ENCODE results near the gene ARHGAP15. TPM values are rescaled to one million over a fixed set of nuclear protein-coding genes. Genes with fewer than 3 reads are reported as not detected.

ARHGAP15 gene
- total RNA-seq, 1 experiment from 2014 or later, result 0.41 TPM

DNA sequence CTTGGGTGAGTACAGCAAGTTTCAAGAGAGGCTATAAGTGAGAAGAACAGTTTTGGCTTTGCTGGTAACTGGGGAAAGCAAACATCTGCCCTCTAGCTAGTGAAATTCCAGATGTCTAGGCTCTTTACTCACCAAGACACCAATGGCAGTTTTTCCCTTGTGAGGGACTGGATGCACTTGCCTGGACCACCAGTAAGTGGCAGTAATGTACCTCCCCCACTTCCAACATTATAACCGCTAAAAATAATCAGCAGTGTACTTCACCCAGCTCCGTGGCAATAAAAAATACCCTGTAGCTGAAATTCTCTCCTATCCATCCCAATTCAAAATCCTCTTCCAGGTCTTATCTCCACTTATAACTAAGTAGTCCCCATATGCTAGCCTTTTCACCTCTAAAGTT, 383.9 kb downstream of the ARHGAP15 start:
- POLR2A ChIA-PET, result no interaction called here
- ATAC-seq, result no peak
- peak; percentile 24 for DNase-seq (ENCODE audit: low read depth, low spot score)

DNA sequence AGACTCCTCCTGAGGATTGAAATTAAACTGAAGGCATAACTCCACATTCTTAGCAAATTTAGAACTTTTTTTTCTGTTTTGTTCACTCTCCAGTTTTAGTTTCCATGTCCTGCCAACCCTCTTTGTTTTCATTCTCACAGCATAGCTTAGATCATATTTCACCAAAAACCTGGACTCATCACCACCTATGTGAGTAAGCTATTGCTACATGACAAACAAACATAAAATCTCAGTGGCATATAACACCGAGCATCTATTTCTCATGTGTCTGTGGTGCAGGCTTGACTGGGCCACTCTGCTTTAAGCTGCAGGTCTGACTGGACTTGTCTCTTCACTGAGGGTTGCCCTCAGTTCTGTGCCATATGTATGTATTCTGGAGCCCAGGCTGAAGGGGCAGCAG, 385.2 kb downstream of the ARHGAP15 start:
- ATAC-seq (no peak), DNase-seq (ENCODE audit: low read depth, low spot score) (no peak)
- H3K4me3 ChIP-seq (ENCODE audit: low read depth in 2 of 2, low read length in 2 of 2), result no peak overlapping the region
- no peaks in the 10 kb centered on the region for H3K36me3 ChIP-seq (ENCODE audit: control insufficient read depth, insufficient read depth, low read length)
- H3K27me3 ChIP-seq (ENCODE audit: control insufficient read depth, insufficient read depth, low read length), result no peaks in the 10 kb centered on the region
- TF ChIP-seq, protein P1, sequence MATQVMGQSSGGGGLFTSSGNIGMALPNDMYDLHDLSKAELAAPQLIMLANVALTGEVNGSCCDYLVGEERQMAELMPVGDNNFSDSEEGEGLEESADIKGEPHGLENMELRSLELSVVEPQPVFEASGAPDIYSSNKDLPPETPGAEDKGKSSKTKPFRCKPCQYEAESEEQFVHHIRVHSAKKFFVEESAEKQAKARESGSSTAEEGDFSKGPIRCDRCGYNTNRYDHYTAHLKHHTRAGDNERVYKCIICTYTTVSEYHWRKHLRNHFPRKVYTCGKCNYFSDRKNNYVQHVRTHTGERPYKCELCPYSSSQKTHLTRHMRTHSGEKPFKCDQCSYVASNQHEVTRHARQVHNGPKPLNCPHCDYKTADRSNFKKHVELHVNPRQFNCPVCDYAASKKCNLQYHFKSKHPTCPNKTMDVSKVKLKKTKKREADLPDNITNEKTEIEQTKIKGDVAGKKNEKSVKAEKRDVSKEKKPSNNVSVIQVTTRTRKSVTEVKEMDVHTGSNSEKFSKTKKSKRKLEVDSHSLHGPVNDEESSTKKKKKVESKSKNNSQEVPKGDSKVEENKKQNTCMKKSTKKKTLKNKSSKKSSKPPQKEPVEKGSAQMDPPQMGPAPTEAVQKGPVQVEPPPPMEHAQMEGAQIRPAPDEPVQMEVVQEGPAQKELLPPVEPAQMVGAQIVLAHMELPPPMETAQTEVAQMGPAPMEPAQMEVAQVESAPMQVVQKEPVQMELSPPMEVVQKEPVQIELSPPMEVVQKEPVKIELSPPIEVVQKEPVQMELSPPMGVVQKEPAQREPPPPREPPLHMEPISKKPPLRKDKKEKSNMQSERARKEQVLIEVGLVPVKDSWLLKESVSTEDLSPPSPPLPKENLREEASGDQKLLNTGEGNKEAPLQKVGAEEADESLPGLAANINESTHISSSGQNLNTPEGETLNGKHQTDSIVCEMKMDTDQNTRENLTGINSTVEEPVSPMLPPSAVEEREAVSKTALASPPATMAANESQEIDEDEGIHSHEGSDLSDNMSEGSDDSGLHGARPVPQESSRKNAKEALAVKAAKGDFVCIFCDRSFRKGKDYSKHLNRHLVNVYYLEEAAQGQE (IDR thresholded peaks at IDR 0.05; ENCODE audit: insufficient read depth in 1 of 2, low read depth in 2 of 2, low read length in 1 of 2), result no peak
- TF ChIP-seq, protein P2, sequence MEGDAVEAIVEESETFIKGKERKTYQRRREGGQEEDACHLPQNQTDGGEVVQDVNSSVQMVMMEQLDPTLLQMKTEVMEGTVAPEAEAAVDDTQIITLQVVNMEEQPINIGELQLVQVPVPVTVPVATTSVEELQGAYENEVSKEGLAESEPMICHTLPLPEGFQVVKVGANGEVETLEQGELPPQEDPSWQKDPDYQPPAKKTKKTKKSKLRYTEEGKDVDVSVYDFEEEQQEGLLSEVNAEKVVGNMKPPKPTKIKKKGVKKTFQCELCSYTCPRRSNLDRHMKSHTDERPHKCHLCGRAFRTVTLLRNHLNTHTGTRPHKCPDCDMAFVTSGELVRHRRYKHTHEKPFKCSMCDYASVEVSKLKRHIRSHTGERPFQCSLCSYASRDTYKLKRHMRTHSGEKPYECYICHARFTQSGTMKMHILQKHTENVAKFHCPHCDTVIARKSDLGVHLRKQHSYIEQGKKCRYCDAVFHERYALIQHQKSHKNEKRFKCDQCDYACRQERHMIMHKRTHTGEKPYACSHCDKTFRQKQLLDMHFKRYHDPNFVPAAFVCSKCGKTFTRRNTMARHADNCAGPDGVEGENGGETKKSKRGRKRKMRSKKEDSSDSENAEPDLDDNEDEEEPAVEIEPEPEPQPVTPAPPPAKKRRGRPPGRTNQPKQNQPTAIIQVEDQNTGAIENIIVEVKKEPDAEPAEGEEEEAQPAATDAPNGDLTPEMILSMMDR (IDR thresholded peaks at IDR 0.05), result no peak
- no peak for TF ChIP-seq SIN3A (IDR thresholded peaks at IDR 0.05; ENCODE audit: borderline replicate concordance, insufficient read depth, low read depth, low read length)
- no peak for TF ChIP-seq POLR2AphosphoS5 (IDR thresholded peaks at IDR 0.05; ENCODE audit: low read depth, low read length)
- no peak for TF ChIP-seq TCF7L2 (IDR thresholded peaks at IDR 0.05; ENCODE audit: low read depth, low read length)
- intact Hi-C loops (cut with micrococcal nuclease; ENCODE audit: unreplicated experiment), result no loop called here
- BruUV-seq (replicated peaks), result no TSS peak
- in situ Hi-C loops (cut with HindIII; ENCODE audit: low pct_unique_long_range_greater_than_20kb, low sequenced_read_pairs), result no loop called here
- CTCF ChIA-PET, result no interaction called here
- no peak overlapping the region for H3K27ac ChIP-seq (ENCODE audit: low read length)
- H3K9me3 ChIP-seq (ENCODE audit: control insufficient read depth, insufficient read depth, low read depth, low read length), result no peaks in the 10 kb centered on the region
- POLR2A ChIA-PET, result no interaction called here
- no peaks in the 10 kb centered on the region for H3K4me1 ChIP-seq (ENCODE audit: control insufficient read depth, insufficient read depth, low read length)

More for the DNA sequence above, 383.9 kb downstream of the ARHGAP15 start:
- CTCF ChIA-PET, result no interaction called here
- H3K36me3 ChIP-seq (ENCODE audit: control insufficient read depth, insufficient read depth, low read length), result no peaks in the 10 kb centered on the region
- H3K4me1 ChIP-seq (ENCODE audit: control insufficient read depth, insufficient read depth, low read length), result no peaks in the 10 kb centered on the region
- H3K27me3 ChIP-seq (ENCODE audit: control insufficient read depth, insufficient read depth, low read length), result no peaks in the 10 kb centered on the region
- in situ Hi-C loops (cut with HindIII; ENCODE audit: low pct_unique_long_range_greater_than_20kb, low sequenced_read_pairs), result no loop called here
- TF ChIP-seq SIN3A (IDR thresholded peaks at IDR 0.05; ENCODE audit: borderline replicate concordance, insufficient read depth, low read depth, low read length), result no peak
- no peak for TF ChIP-seq POLR2AphosphoS5 (IDR thresholded peaks at IDR 0.05; ENCODE audit: low read depth, low read length)
- no peak for TF ChIP-seq TCF7L2 (IDR thresholded peaks at IDR 0.05; ENCODE audit: low read depth, low read length)
- TF ChIP-seq, protein P1 (IDR thresholded peaks at IDR 0.05; ENCODE audit: insufficient read depth in 1 of 2, low read depth in 2 of 2, low read length in 1 of 2), result no peak
- TF ChIP-seq, protein P2 (IDR thresholded peaks at IDR 0.05), result peak; percentile 52
- no peak overlapping the region for H3K27ac ChIP-seq (ENCODE audit: low read length)
- no peak overlapping the region for H3K4me3 ChIP-seq (ENCODE audit: low read depth in 2 of 2, low read length in 2 of 2)
- BruUV-seq (replicated peaks), result no TSS peak
- intact Hi-C loops (cut with micrococcal nuclease; ENCODE audit: unreplicated experiment), result no loop called here
- H3K9me3 ChIP-seq (ENCODE audit: control insufficient read depth, insufficient read depth, low read depth, low read length), result no peaks in the 10 kb centered on the region
